ENCODE measurements around the gene TENM4. TPM values are rescaled to one million over a fixed set of nuclear protein-coding genes. Genes with fewer than 3 reads are reported as not detected.
"Not testable (repeated sequence)": the region's sequence is repeated elsewhere in the genome, so short reads cannot be mapped to it uniquely, and the experiment has no call there.

The TENM4 gene
- total RNA-seq, 1 donor from 2014 or later = 5.1 TPM

DNA sequence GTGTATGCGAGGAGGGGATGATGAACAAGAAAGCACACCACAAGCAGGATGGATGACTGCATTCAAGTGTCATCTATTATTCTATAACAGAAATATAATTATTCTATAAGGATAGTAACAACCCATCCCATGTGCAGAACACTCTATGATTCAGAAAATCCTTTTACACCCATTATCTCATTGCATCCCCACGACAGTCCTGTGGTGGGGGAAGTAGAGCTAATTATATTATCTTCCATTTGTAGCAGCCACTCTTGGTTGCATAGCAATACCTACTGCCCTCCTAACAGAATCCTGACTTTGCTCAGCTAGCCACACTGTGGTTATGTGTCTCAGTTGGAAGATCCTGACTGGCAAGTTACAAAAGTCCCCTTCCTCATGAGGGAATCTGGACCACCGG is 459.7 kb downstream of the TENM4 start:
- H2AFZ ChIP-seq (replicated peaks) = no peak overlapping the region
- no peak overlapping the region for H3K4me3 ChIP-seq
- Mint-ChIP-seq H3K27me3 (ENCODE audit: insufficient read depth, low read depth) (peaks cover 7% of the 10 kb centered on the region), H3K4me1 (peaks cover 12% of the 10 kb centered on the region), H3K27ac (no peak overlapping the region), H3K36me3 (no peaks in the 10 kb centered on the region), H3K4me3 (no peak overlapping the region), H3K9me3 (no peaks in the 10 kb centered on the region)
- no peaks in the 10 kb centered on the region for H3K9me3 ChIP-seq (ENCODE audit: low read depth)
- no peaks in the 10 kb centered on the region for H3K36me3 ChIP-seq
- no peaks in the 10 kb centered on the region for H3F3A ChIP-seq (ENCODE audit: low read depth)
- TF ChIP-seq, protein P1, sequence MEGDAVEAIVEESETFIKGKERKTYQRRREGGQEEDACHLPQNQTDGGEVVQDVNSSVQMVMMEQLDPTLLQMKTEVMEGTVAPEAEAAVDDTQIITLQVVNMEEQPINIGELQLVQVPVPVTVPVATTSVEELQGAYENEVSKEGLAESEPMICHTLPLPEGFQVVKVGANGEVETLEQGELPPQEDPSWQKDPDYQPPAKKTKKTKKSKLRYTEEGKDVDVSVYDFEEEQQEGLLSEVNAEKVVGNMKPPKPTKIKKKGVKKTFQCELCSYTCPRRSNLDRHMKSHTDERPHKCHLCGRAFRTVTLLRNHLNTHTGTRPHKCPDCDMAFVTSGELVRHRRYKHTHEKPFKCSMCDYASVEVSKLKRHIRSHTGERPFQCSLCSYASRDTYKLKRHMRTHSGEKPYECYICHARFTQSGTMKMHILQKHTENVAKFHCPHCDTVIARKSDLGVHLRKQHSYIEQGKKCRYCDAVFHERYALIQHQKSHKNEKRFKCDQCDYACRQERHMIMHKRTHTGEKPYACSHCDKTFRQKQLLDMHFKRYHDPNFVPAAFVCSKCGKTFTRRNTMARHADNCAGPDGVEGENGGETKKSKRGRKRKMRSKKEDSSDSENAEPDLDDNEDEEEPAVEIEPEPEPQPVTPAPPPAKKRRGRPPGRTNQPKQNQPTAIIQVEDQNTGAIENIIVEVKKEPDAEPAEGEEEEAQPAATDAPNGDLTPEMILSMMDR (IDR thresholded peaks at IDR 0.05) = no peak
- TF ChIP-seq EZH2 (IDR thresholded peaks at IDR 0.05) (no peak), EZH2phosphoT487 (IDR thresholded peaks at IDR 0.05) (no peak)
- no peak for DNase-seq (ENCODE audit: low spot score)
- H4K20me1 ChIP-seq (ENCODE audit: low read depth) = no peaks in the 10 kb centered on the region
- no peak overlapping the region for H3K9ac ChIP-seq
- no peaks in the 10 kb centered on the region for H3K79me2 ChIP-seq (ENCODE audit: low read depth)
- H3K4me2 ChIP-seq = no peak overlapping the region
- H3K27me3 ChIP-seq = no peaks in the 10 kb centered on the region
- no peak overlapping the region for H3K27ac ChIP-seq
- H3K4me1 ChIP-seq = no peaks in the 10 kb centered on the region

DNA sequence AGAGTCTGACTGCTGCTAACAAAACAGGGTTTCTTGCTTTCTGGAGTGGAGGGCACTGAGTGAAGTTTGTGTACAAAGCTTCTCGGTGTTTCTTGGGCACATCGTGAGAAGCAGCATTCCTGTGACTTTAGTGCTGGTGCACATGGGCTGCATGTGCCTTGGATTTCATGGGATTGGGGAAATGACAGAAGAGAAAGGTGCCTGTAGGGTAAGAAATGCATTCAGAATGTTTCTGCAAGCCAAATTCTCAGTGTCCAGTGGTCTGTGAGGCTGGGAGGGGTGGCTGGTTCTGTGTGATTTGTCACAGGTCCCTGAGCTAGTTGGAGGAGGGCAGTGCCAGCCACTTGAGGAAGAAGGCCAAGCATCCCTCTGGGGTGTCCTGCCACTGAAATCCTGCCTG is 462.0 kb downstream of the TENM4 start:
- H3K9ac ChIP-seq = no peak overlapping the region
- no peaks in the 10 kb centered on the region for H3K79me2 ChIP-seq (ENCODE audit: low read depth)
- H3K4me3 ChIP-seq = no peak overlapping the region
- H3K27me3 ChIP-seq = no peaks in the 10 kb centered on the region
- H3F3A ChIP-seq (ENCODE audit: low read depth) = no peaks in the 10 kb centered on the region
- H3K27ac ChIP-seq = no peak overlapping the region
- H2AFZ ChIP-seq (replicated peaks) = no peak overlapping the region
- no peaks in the 10 kb centered on the region for H3K9me3 Mint-ChIP-seq
- no peaks in the 10 kb centered on the region for H4K20me1 ChIP-seq (ENCODE audit: low read depth)
- no peak overlapping the region for H3K27ac Mint-ChIP-seq
- no peaks in the 10 kb centered on the region for H3K4me1 ChIP-seq
- no peak for DNase-seq (ENCODE audit: low spot score)
- H3K4me3 Mint-ChIP-seq = no peak overlapping the region
- no peaks in the 10 kb centered on the region for H3K36me3 Mint-ChIP-seq
- TF ChIP-seq EZH2phosphoT487 (IDR thresholded peaks at IDR 0.05) (no peak), EZH2 (IDR thresholded peaks at IDR 0.05) (no peak)
- TF ChIP-seq, protein P1 (IDR thresholded peaks at IDR 0.05) = no peak
- peaks cover 7% of the 10 kb centered on the region for H3K27me3 Mint-ChIP-seq (ENCODE audit: insufficient read depth, low read depth)
- no peak overlapping the region for H3K4me2 ChIP-seq
- no peaks in the 10 kb centered on the region for H3K36me3 ChIP-seq
- no peaks in the 10 kb centered on the region for H3K9me3 ChIP-seq (ENCODE audit: low read depth)
- H3K4me1 Mint-ChIP-seq = peaks cover 12% of the 10 kb centered on the region

DNA sequence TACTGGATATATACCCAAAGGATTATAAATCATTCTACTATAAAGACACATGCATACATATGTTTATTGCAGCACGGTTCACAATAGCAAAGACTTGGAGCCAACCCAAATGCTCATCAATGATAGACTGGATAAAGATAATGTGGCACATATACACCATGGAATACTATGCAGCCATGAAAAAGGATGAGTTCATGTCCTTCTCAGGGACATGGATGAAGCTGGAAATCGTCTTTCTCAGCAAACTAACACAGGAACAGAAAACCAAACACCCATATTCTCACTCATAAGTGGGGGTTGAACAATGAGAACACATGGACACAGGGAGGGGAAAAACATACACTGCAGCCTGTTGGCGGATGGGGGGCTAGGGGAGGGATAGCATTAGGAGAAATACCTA is 463.0 kb downstream of the TENM4 start:
- H4K20me1 ChIP-seq (ENCODE audit: low read depth); H3K4me2 ChIP-seq; H3K27me3 Mint-ChIP-seq (ENCODE audit: insufficient read depth, low read depth); H3K9ac ChIP-seq; H3K4me3 ChIP-seq; H3K79me2 ChIP-seq (ENCODE audit: low read depth); H3K9me3 ChIP-seq (ENCODE audit: low read depth); H3K36me3 ChIP-seq; H3K9me3 Mint-ChIP-seq; H3K4me3 Mint-ChIP-seq; H3K4me1 Mint-ChIP-seq; H3K27me3 ChIP-seq; H3F3A ChIP-seq (ENCODE audit: low read depth); H3K4me1 ChIP-seq; H3K27ac Mint-ChIP-seq; H3K27ac ChIP-seq; H2AFZ ChIP-seq (replicated peaks); DNase-seq (ENCODE audit: low spot score); H3K36me3 Mint-ChIP-seq: not testable (repeated sequence)

DNA sequence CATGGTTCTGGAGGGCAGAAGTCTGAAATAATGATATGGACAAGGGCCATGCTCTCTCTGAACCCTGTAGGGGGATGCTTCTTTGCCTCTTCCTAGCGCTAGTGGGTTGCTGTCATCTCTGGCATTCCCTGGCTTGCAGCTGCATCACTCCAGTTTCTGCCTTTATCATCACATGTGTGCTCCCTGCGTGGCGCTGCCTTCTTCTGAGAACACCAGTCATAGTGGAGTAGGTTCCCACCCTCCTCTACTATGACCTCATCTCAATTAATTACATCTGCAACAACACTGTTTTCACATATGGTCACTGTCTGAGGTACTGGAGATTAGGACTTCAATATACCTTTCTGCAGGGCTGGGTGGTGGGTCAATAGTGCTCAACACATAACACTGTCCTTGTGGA is 463.8 kb downstream of the TENM4 start:
- Histone ChIP-seq H3K9me3 (ENCODE audit: low read depth) (no peaks in the 10 kb centered on the region), H3K4me1 (no peaks in the 10 kb centered on the region), H3K79me2 (ENCODE audit: low read depth) (no peaks in the 10 kb centered on the region), H4K20me1 (ENCODE audit: low read depth) (no peaks in the 10 kb centered on the region), H3K27me3 (no peaks in the 10 kb centered on the region), H3F3A (ENCODE audit: low read depth) (no peaks in the 10 kb centered on the region), H3K36me3 (no peaks in the 10 kb centered on the region), H3K9ac (no peak overlapping the region), H2AFZ (replicated peaks) (no peak overlapping the region), H3K4me2 (no peak overlapping the region), H3K4me3 (no peak overlapping the region), H3K27ac (no peak overlapping the region)
- Mint-ChIP-seq H3K9me3 (no peaks in the 10 kb centered on the region), H3K27ac (no peak overlapping the region), H3K27me3 (ENCODE audit: insufficient read depth, low read depth) (no peaks in the 10 kb centered on the region), H3K36me3 (no peaks in the 10 kb centered on the region), H3K4me1 (no peaks in the 10 kb centered on the region), H3K4me3 (no peak overlapping the region)
- TF ChIP-seq, protein P1 (IDR thresholded peaks at IDR 0.05) = no peak
- TF ChIP-seq EZH2 (IDR thresholded peaks at IDR 0.05) (no peak), EZH2phosphoT487 (IDR thresholded peaks at IDR 0.05) (no peak)
- no peak for DNase-seq (ENCODE audit: low spot score)

Data from neural progenitor cell (in vitro differentiated cells).